Trophoblast cell (in vitro differentiated cells and primary cell): ENCODE data around the gene HOXD8.

Experiments
- DNase-seq, 2 donors: peaks; one replicate each; pipeline ENCODE4 v3.0.0-alpha.2; 2016
- H2AFZ ChIP-seq: 2 replicates; pipeline ENCODE4 v1.6.1; 2013; ENCODE audit warnings: low read length, moderate library complexity, mild to moderate bottlenecking; ENCODE audit not compliant: insufficient read depth, poor library complexity
- H2AK5ac ChIP-seq: 2 replicates; pipeline ENCODE4 v1.6.1; 2013; ENCODE audit warnings: mild to moderate bottlenecking, low read length
- H2BK120ac ChIP-seq: 2 replicates; pipeline ENCODE4 v1.6.1; 2013; ENCODE audit warnings: low read length, mild to moderate bottlenecking, moderate library complexity; ENCODE audit not compliant: insufficient read depth, poor library complexity
- H2BK12ac ChIP-seq: 2 replicates; pipeline ENCODE4 v1.6.1; 2013; ENCODE audit warnings: mild to moderate bottlenecking, low read length, moderate library complexity
- H2BK5ac ChIP-seq: 2 replicates; pipeline ENCODE4 v1.6.1; 2013; ENCODE audit warnings: low read length, low read depth, moderate library complexity, mild to moderate bottlenecking; ENCODE audit not compliant: poor library complexity
- H3K14ac ChIP-seq: 2 replicates; pipeline ENCODE4 v1.6.1; 2013; ENCODE audit warnings: mild to moderate bottlenecking, low read length
- H3K18ac ChIP-seq: 2 replicates; pipeline ENCODE4 v1.6.1; 2013; ENCODE audit warnings: mild to moderate bottlenecking, low read length
- H3K23ac ChIP-seq: 2 replicates; pipeline ENCODE4 v1.6.1; 2013; ENCODE audit warnings: low read length
- H3K27ac ChIP-seq: 2 replicates; pipeline ENCODE4 v1.5.1; 2013; ENCODE audit warnings: low read depth, mild to moderate bottlenecking, inconsistent platforms, low read length, moderate library complexity
- H3K27me3 ChIP-seq: 2 replicates; pipeline ENCODE4 v1.6.1; 2013; ENCODE audit warnings: inconsistent platforms, mild to moderate bottlenecking, low read length, moderate library complexity; ENCODE audit not compliant: insufficient read depth
- H3K36me3 ChIP-seq, 2 experiments: 1 replicate in 1 of 2; 2 replicates in 1 of 2; pipeline ENCODE4 v1.6.1; 2013; ENCODE audit warnings: low read length in 2 of 2, mild to moderate bottlenecking in 2 of 2, moderate library complexity in 1 of 2; ENCODE audit not compliant: insufficient read depth in 2 of 2, control insufficient read depth in 1 of 2
- H3K4ac ChIP-seq: 2 replicates; pipeline ENCODE4 v1.6.1; 2013; ENCODE audit warnings: low read depth, mild to moderate bottlenecking, low read length, moderate library complexity
- H3K4me1 ChIP-seq, 2 experiments: 1 replicate in 1 of 2; 2 replicates in 1 of 2; pipeline ENCODE4 v1.6.1; 2013; ENCODE audit warnings: low read length in 2 of 2, mild to moderate bottlenecking in 2 of 2, moderate library complexity in 1 of 2; ENCODE audit not compliant: insufficient read depth in 2 of 2, control insufficient read depth in 1 of 2
- H3K4me2 ChIP-seq: 2 replicates; pipeline ENCODE4 v1.6.1; 2013; ENCODE audit warnings: inconsistent platforms, mild to moderate bottlenecking, low read length, moderate library complexity
- H3K4me3 ChIP-seq: 2 replicates; pipeline ENCODE4 v1.5.1; 2013; ENCODE audit warnings: mild to moderate bottlenecking, low read depth, low read length, inconsistent platforms
- H3K79me1 ChIP-seq: one replicate; pipeline ENCODE4 v1.6.1; 2013; ENCODE audit warnings: low read length
- H3K79me2 ChIP-seq: 2 replicates; pipeline ENCODE4 v1.6.1; 2013; ENCODE audit warnings: low read length, mild to moderate bottlenecking; ENCODE audit not compliant: control insufficient read depth, insufficient read depth, poor library complexity
- H3K9ac ChIP-seq: 2 replicates; pipeline ENCODE4 v1.6.1; 2013; ENCODE audit warnings: mild to moderate bottlenecking, low read length
- H3K9me3 ChIP-seq: 2 replicates; pipeline ENCODE4 v1.6.1; 2013; ENCODE audit warnings: low read depth, mild to moderate bottlenecking, control low read depth, inconsistent platforms, low read length; ENCODE audit not compliant: insufficient read depth
- H4K12ac ChIP-seq: 2 replicates; pipeline ENCODE4 v1.6.1; 2013; ENCODE audit warnings: low read depth, mild to moderate bottlenecking, low read length, moderate library complexity
- H4K8ac ChIP-seq: 2 replicates; pipeline ENCODE4 v1.6.1; 2013; ENCODE audit warnings: low read depth, mild to moderate bottlenecking, low read length, moderate library complexity
- H4K91ac ChIP-seq: one replicate; pipeline ENCODE4 v1.6.1; 2013; ENCODE audit warnings: low read depth, mild to moderate bottlenecking, low read length, moderate library complexity
- WGBS: extraction: QIAGEN DNeasy Blood & Tissue Kit; methylation state at CpG from one replicate; pipeline ENCODE4 v1.1.7; 2013; ENCODE audit warnings: missing lambda C conversion rate; ENCODE audit not compliant: insufficient read length, insufficient coverage; ENCODE audit errors: extremely low coverage; 5-methylcytosine and 5-hydroxymethylcytosine counted together

HOXD8 gene

GRCh38 chr2:176148751-176149421, 19.4 kb downstream of the HOXD8 start:
- Histone ChIP-seq H3K9me3 (peaks cover 20% of the 10 kb centered on the region), H4K12ac (no peak overlapping the region), H2BK12ac (no peak overlapping the region), H3K4me1 (peaks cover 5 to 7% of the 10 kb centered on the region in 2 experiments), H3K27ac (no peak overlapping the region), H2AFZ (no peak overlapping the region), H2BK120ac (no peak overlapping the region), H3K27me3 (peaks cover 86% of the 10 kb centered on the region), H2BK5ac (no peak overlapping the region), H3K14ac (no peak overlapping the region), H3K79me1 (no peaks in the 10 kb centered on the region), H3K4ac (no peak overlapping the region), H3K18ac (no peak overlapping the region), H3K9ac (no peak overlapping the region), H4K91ac (no peak overlapping the region), H3K79me2 (no peaks in the 10 kb centered on the region), H3K4me2 (no peak overlapping the region), H3K4me3 (no peak overlapping the region), H3K36me3 (no peaks in the 10 kb centered on the region), H4K8ac (no peak overlapping the region), H2AK5ac (no peak overlapping the region), H3K23ac (no peak overlapping the region)
- no peak for DNase-seq
- no CpG with 5 or more reads among the region's 11 CpGs for WGBS

GRCh38 chr2:176149481-176149938, 20.0 kb downstream of the HOXD8 start:
- no peak overlapping the region for H2BK5ac ChIP-seq
- no CpG with 5 or more reads among the region's 22 CpGs for WGBS
- no peak overlapping the region for H3K4ac ChIP-seq
- no peak overlapping the region for H3K18ac ChIP-seq
- no peak for DNase-seq
- H3K14ac ChIP-seq, result no peak overlapping the region
- H2BK12ac ChIP-seq, result no peak overlapping the region
- no peak overlapping the region for H3K27ac ChIP-seq
- H4K8ac ChIP-seq, result no peak overlapping the region
- H3K9ac ChIP-seq, result no peak overlapping the region
- H3K9me3 ChIP-seq, result peaks cover 20% of the 10 kb centered on the region
- H2BK120ac ChIP-seq, result no peak overlapping the region
- H2AK5ac ChIP-seq, result no peak overlapping the region
- H4K12ac ChIP-seq, result no peak overlapping the region
- H3K79me1 ChIP-seq, result no peaks in the 10 kb centered on the region
- no peak overlapping the region for H4K91ac ChIP-seq
- no peak overlapping the region for H2AFZ ChIP-seq
- H3K4me2 ChIP-seq, result no peak overlapping the region
- H3K27me3 ChIP-seq, result peaks cover 90% of the 10 kb centered on the region
- H3K4me1 ChIP-seq, result peaks cover 5 to 7% of the 10 kb centered on the region in 2 experiments
- H3K23ac ChIP-seq, result no peak overlapping the region
- no peaks in the 10 kb centered on the region for H3K79me2 ChIP-seq
- H3K4me3 ChIP-seq, result no peak overlapping the region
- no peaks in the 10 kb centered on the region for H3K36me3 ChIP-seq

GRCh38 chr2:176149939-176150583, 20.6 kb downstream of the HOXD8 start:
- Histone ChIP-seq H3K4ac (no peak overlapping the region), H4K91ac (no peak overlapping the region), H4K12ac (no peak overlapping the region), H3K4me2 (no peak overlapping the region), H2BK12ac (no peak overlapping the region), H3K36me3 (no peaks in the 10 kb centered on the region), H3K14ac (no peak overlapping the region), H3K27ac (no peak overlapping the region), H3K79me2 (no peaks in the 10 kb centered on the region), H2AFZ (no peak overlapping the region), H3K9ac (no peak overlapping the region), H3K79me1 (no peaks in the 10 kb centered on the region), H4K8ac (no peak overlapping the region), H2AK5ac (no peak overlapping the region), H3K9me3 (peaks cover 20% of the 10 kb centered on the region), H2BK120ac (no peak overlapping the region), H3K4me3 (no peak overlapping the region), H3K23ac (no peak overlapping the region), H2BK5ac (no peak overlapping the region), H3K4me1 (peaks cover 5 to 7% of the 10 kb centered on the region in 2 experiments), H3K27me3 (peaks cover 92% of the 10 kb centered on the region), H3K18ac (no peak overlapping the region)
- DNase-seq, result no peak
- WGBS, result no CpG with 5 or more reads among the region's 24 CpGs

GRCh38 chr2:176150584-176151441, 21.3 kb downstream of the HOXD8 start:
- no peak overlapping the region for H3K9ac ChIP-seq
- no peak overlapping the region for H2AFZ ChIP-seq
- H3K27ac ChIP-seq, result no peak overlapping the region
- no peak overlapping the region for H2BK12ac ChIP-seq
- no peak overlapping the region for H3K14ac ChIP-seq
- no peak overlapping the region for H3K23ac ChIP-seq
- H4K12ac ChIP-seq, result no peak overlapping the region
- H3K4me1 ChIP-seq, result peaks cover 5 to 7% of the 10 kb centered on the region in 2 experiments
- no peak overlapping the region for H3K4ac ChIP-seq
- no peak overlapping the region for H2BK120ac ChIP-seq
- H3K79me2 ChIP-seq, result no peaks in the 10 kb centered on the region
- no peak overlapping the region for H3K4me2 ChIP-seq
- no peak overlapping the region for H2BK5ac ChIP-seq
- H3K18ac ChIP-seq, result no peak overlapping the region
- H3K9me3 ChIP-seq, result peaks cover 20% of the 10 kb centered on the region
- H4K91ac ChIP-seq, result no peak overlapping the region
- no CpG with 5 or more reads among the region's 14 CpGs for WGBS
- no peak overlapping the region for H3K4me3 ChIP-seq
- H3K36me3 ChIP-seq, result no peaks in the 10 kb centered on the region
- H3K27me3 ChIP-seq, result peaks cover 92% of the 10 kb centered on the region
- H2AK5ac ChIP-seq, result no peak overlapping the region
- no peak for DNase-seq
- no peaks in the 10 kb centered on the region for H3K79me1 ChIP-seq
- H4K8ac ChIP-seq, result no peak overlapping the region
